ENCODE results near the gene ZNF804B.

ZNF804B gene

GRCh38 chr7:89247207-89247606 is 487.7 kb downstream of the ZNF804B start:
- no peaks in the 10 kb centered on the region for H3K79me2 ChIP-seq (ENCODE audit: insufficient read depth, low read length)

GRCh38 chr7:89259085-89259484 is 499.6 kb downstream of the ZNF804B start:
- Histone ChIP-seq H3K4me2 (ENCODE audit: insufficient read depth, low read length) (no peak overlapping the region), H3K27me3 (ENCODE audit: insufficient read depth, low read length, poor library complexity) (no peaks in the 10 kb centered on the region), H3K4me3 (ENCODE audit: low read depth in 1 of 2, low read length in 2 of 2) (no peak overlapping the region), H3K9me3 (ENCODE audit: insufficient read depth, low read length, severe bottlenecking) (no peaks in the 10 kb centered on the region), H3K27ac (ENCODE audit: low read length) (no peak overlapping the region), H3K9ac (ENCODE audit: low read depth, low read length) (no peak overlapping the region), H2AFZ (ENCODE audit: low read depth, low read length) (no peak overlapping the region), H4K20me1 (ENCODE audit: insufficient read depth, low read length) (no peaks in the 10 kb centered on the region), H3K79me2 (ENCODE audit: insufficient read depth, low read length) (no peaks in the 10 kb centered on the region), H3K4me1 (ENCODE audit: insufficient read depth, low read length) (no peaks in the 10 kb centered on the region), H3K36me3 (ENCODE audit: insufficient read depth, low read length) (no peaks in the 10 kb centered on the region)
- DNase-seq = no peak
- TF ChIP-seq CTCF (IDR thresholded peaks at IDR 0.05; ENCODE audit: borderline replicate concordance, extremely low read depth, low read length, poor library complexity, severe bottlenecking) (no peak), EZH2 (IDR thresholded peaks at IDR 0.05; ENCODE audit: borderline replicate concordance, low read depth, low read length, severe bottlenecking) (no peak)
- peak; percentile 89 for ATAC-seq (ENCODE audit: insufficient read depth, low read depth)

More at GRCh38 chr7:89247207-89247606, 487.7 kb downstream of the ZNF804B start:
- peaks cover 17% of the 10 kb centered on the region for H3K9me3 ChIP-seq (ENCODE audit: insufficient read depth, low read length, severe bottlenecking)
- H3K36me3 ChIP-seq (ENCODE audit: insufficient read depth, low read length) = no peaks in the 10 kb centered on the region
- DNase-seq (no peak), ATAC-seq (ENCODE audit: insufficient read depth, low read depth) (no peak)
- H4K20me1 ChIP-seq (ENCODE audit: insufficient read depth, low read length) = no peaks in the 10 kb centered on the region
- H3K4me1 ChIP-seq (ENCODE audit: insufficient read depth, low read length) = no peaks in the 10 kb centered on the region
- no peak overlapping the region for H3K4me2 ChIP-seq (ENCODE audit: insufficient read depth, low read length)
- no peak for TF ChIP-seq EZH2 (IDR thresholded peaks at IDR 0.05; ENCODE audit: borderline replicate concordance, low read depth, low read length, severe bottlenecking)
- no peak for TF ChIP-seq CTCF (IDR thresholded peaks at IDR 0.05; ENCODE audit: borderline replicate concordance, extremely low read depth, low read length, poor library complexity, severe bottlenecking)
- no peak overlapping the region for H3K4me3 ChIP-seq (ENCODE audit: low read depth in 1 of 2, low read length in 2 of 2)
- H3K27me3 ChIP-seq (ENCODE audit: insufficient read depth, low read length, poor library complexity) = no peaks in the 10 kb centered on the region
- H2AFZ ChIP-seq (ENCODE audit: low read depth, low read length) = no peak overlapping the region
- no peak overlapping the region for H3K9ac ChIP-seq (ENCODE audit: low read depth, low read length)
- H3K27ac ChIP-seq (ENCODE audit: low read length) = no peak overlapping the region

- H3K27ac ChIP-seq (ENCODE audit: low read length) = no peak overlapping the region
- H3K4me2 ChIP-seq (ENCODE audit: insufficient read depth, low read length) = no peak overlapping the region
- no peaks in the 10 kb centered on the region for H3K4me1 ChIP-seq (ENCODE audit: insufficient read depth, low read length)
- no peaks in the 10 kb centered on the region for H3K27me3 ChIP-seq (ENCODE audit: insufficient read depth, low read length, poor library complexity)
- no peak overlapping the region for H2AFZ ChIP-seq (ENCODE audit: low read depth, low read length)
- ATAC-seq (ENCODE audit: insufficient read depth, low read depth) (no peak), DNase-seq (no peak)
- H3K4me3 ChIP-seq (ENCODE audit: low read depth in 1 of 2, low read length in 2 of 2) = no peak overlapping the region
- no peaks in the 10 kb centered on the region for H3K79me2 ChIP-seq (ENCODE audit: insufficient read depth, low read length)
- TF ChIP-seq EZH2 (IDR thresholded peaks at IDR 0.05; ENCODE audit: borderline replicate concordance, low read depth, low read length, severe bottlenecking) (no peak), CTCF (IDR thresholded peaks at IDR 0.05; ENCODE audit: borderline replicate concordance, extremely low read depth, low read length, poor library complexity, severe bottlenecking) (no peak)
- H3K36me3 ChIP-seq (ENCODE audit: insufficient read depth, low read length) = no peaks in the 10 kb centered on the region
- H4K20me1 ChIP-seq (ENCODE audit: insufficient read depth, low read length) = no peaks in the 10 kb centered on the region
- no peaks in the 10 kb centered on the region for H3K9me3 ChIP-seq (ENCODE audit: insufficient read depth, low read length, severe bottlenecking)
- no peak overlapping the region for H3K9ac ChIP-seq (ENCODE audit: low read depth, low read length)
Measured at GRCh38 chr7:89264126-89264525, 504.6 kb downstream of the ZNF804B start.

- Histone ChIP-seq H3K9ac (ENCODE audit: low read depth, low read length) (no peak overlapping the region), H3K4me3 (ENCODE audit: low read depth in 1 of 2, low read length in 2 of 2) (no peak overlapping the region), H3K4me2 (ENCODE audit: insufficient read depth, low read length) (no peak overlapping the region), H3K79me2 (ENCODE audit: insufficient read depth, low read length) (no peaks in the 10 kb centered on the region), H3K27ac (ENCODE audit: low read length) (no peak overlapping the region), H2AFZ (ENCODE audit: low read depth, low read length) (no peak overlapping the region), H3K36me3 (ENCODE audit: insufficient read depth, low read length) (no peaks in the 10 kb centered on the region), H3K9me3 (ENCODE audit: insufficient read depth, low read length, severe bottlenecking) (no peaks in the 10 kb centered on the region), H3K4me1 (ENCODE audit: insufficient read depth, low read length) (no peaks in the 10 kb centered on the region), H4K20me1 (ENCODE audit: insufficient read depth, low read length) (no peaks in the 10 kb centered on the region), H3K27me3 (ENCODE audit: insufficient read depth, low read length, poor library complexity) (no peaks in the 10 kb centered on the region)
- TF ChIP-seq EZH2 (IDR thresholded peaks at IDR 0.05; ENCODE audit: borderline replicate concordance, low read depth, low read length, severe bottlenecking) (no peak), CTCF (IDR thresholded peaks at IDR 0.05; ENCODE audit: borderline replicate concordance, extremely low read depth, low read length, poor library complexity, severe bottlenecking) (no peak)
- no peak for DNase-seq
- ATAC-seq (ENCODE audit: insufficient read depth, low read depth) = no peak
Measured at GRCh38 chr7:89265631-89266030, 506.1 kb downstream of the ZNF804B start.

Measured in DND-41 (cell line).